ENCODE results near the gene KCTD8.

KCTD8 gene

GRCh38 chr4:44162538-44163270 lies 285.9 kb downstream of the KCTD8 start:
- DNase-seq (ENCODE audit: low spot score), result no peak

GRCh38 chr4:44161756-44162155 lies 286.9 kb downstream of the KCTD8 start:
- no peak for DNase-seq (ENCODE audit: low spot score)

- DNase-seq (ENCODE audit: low spot score), result no peak
Observed at GRCh38 chr4:44160776-44161367, 287.7 kb downstream of the KCTD8 start.

- DNase-seq (ENCODE audit: low spot score), result no peak
Observed at GRCh38 chr4:44159991-44160390, 288.6 kb downstream of the KCTD8 start.

- DNase-seq (ENCODE audit: low spot score), result no peak
Observed at GRCh38 chr4:44157611-44158277, 290.9 kb downstream of the KCTD8 start.

GRCh38 chr4:44150091-44150576 lies 298.5 kb downstream of the KCTD8 start:
- DNase-seq (ENCODE audit: low spot score), result no peak

- no peak for DNase-seq (ENCODE audit: low spot score)
Observed at GRCh38 chr4:44149282-44149681, 299.3 kb downstream of the KCTD8 start.

- DNase-seq (ENCODE audit: low spot score), result no peak
Observed at GRCh38 chr4:44147571-44148075, 301.0 kb downstream of the KCTD8 start.

- no peak for DNase-seq (ENCODE audit: low spot score)
Observed at GRCh38 chr4:44146516-44146915, 302.1 kb downstream of the KCTD8 start.

GRCh38 chr4:44145868-44146267 lies 302.7 kb downstream of the KCTD8 start:
- no peak for DNase-seq (ENCODE audit: low spot score)

GRCh38 chr4:44132526-44132925 lies 316.1 kb downstream of the KCTD8 start:
- DNase-seq (ENCODE audit: low spot score), result no peak
